Measurements from ENCODE around the gene FSD1L. TPM values are rescaled to one million over a fixed set of nuclear protein-coding genes. Genes with fewer than 3 reads are reported as not detected.
A peak's percentile ranks its signal among the peaks of the same experiment; 100 is the strongest.

FSD1L gene
- total RNA-seq, 1 donor, result 6.5 TPM

GRCh38 chr9:105531530-105531929, 83.7 kb downstream of the FSD1L start:
- H3K9me3 ChIP-seq (ENCODE audit: low read depth, low read length), result no peaks in the 10 kb centered on the region
- H3K27me3 ChIP-seq (ENCODE audit: insufficient read depth, low read length), result no peaks in the 10 kb centered on the region
- no peaks in the 10 kb centered on the region for H3K79me2 ChIP-seq (ENCODE audit: insufficient read depth, low read length)
- TF ChIP-seq CTCF (IDR thresholded peaks at IDR 0.05; ENCODE audit: extremely low read depth, low read depth, low read length), result no peak
- H4K20me1 ChIP-seq (ENCODE audit: insufficient read depth, low read length), result no peaks in the 10 kb centered on the region
- DNase-seq (ENCODE audit: insufficient read length, low spot score, missing footprints), result no peak
- no peak overlapping the region for H2AFZ ChIP-seq (ENCODE audit: low read length)
- H3K4me2 ChIP-seq (ENCODE audit: insufficient read depth, low read length), result no peak overlapping the region
- H3K4me1 ChIP-seq (ENCODE audit: insufficient read depth, low read length), result no peaks in the 10 kb centered on the region
- peaks cover 7% of the 10 kb centered on the region for H3K36me3 ChIP-seq (ENCODE audit: insufficient read depth, low read length)
- H3K4me3 ChIP-seq (ENCODE audit: insufficient read depth, low read length), result no peak overlapping the region
- no peak overlapping the region for H3K27ac ChIP-seq (ENCODE audit: low read depth, low read length)

GRCh38 chr9:105535920-105536668, 88.3 kb downstream of the FSD1L start:
- Histone ChIP-seq H3K36me3 (ENCODE audit: insufficient read depth, low read length) (peaks cover 7% of the 10 kb centered on the region), H3K4me2 (ENCODE audit: insufficient read depth, low read length) (no peak overlapping the region), H3K27ac (ENCODE audit: low read depth, low read length) (no peak overlapping the region), H3K4me3 (ENCODE audit: insufficient read depth, low read length) (no peak overlapping the region), H3K4me1 (ENCODE audit: insufficient read depth, low read length) (no peaks in the 10 kb centered on the region), H3K79me2 (ENCODE audit: insufficient read depth, low read length) (no peaks in the 10 kb centered on the region), H3K27me3 (ENCODE audit: insufficient read depth, low read length) (no peaks in the 10 kb centered on the region), H3K9me3 (ENCODE audit: low read depth, low read length) (no peaks in the 10 kb centered on the region), H4K20me1 (ENCODE audit: insufficient read depth, low read length) (no peaks in the 10 kb centered on the region), H2AFZ (ENCODE audit: low read length) (no peak overlapping the region)
- DNase-seq (ENCODE audit: insufficient read length, low spot score, missing footprints), result no peak
- no peak for TF ChIP-seq CTCF (IDR thresholded peaks at IDR 0.05; ENCODE audit: extremely low read depth, low read depth, low read length)

GRCh38 chr9:105539452-105539851, 91.6 kb downstream of the FSD1L start:
- no peaks in the 10 kb centered on the region for H3K9me3 ChIP-seq (ENCODE audit: low read depth, low read length)
- H4K20me1 ChIP-seq (ENCODE audit: insufficient read depth, low read length), result no peaks in the 10 kb centered on the region
- DNase-seq (ENCODE audit: insufficient read length, low spot score, missing footprints), result no peak
- no peaks in the 10 kb centered on the region for H3K79me2 ChIP-seq (ENCODE audit: insufficient read depth, low read length)
- H3K27me3 ChIP-seq (ENCODE audit: insufficient read depth, low read length), result no peaks in the 10 kb centered on the region
- no peak overlapping the region for H3K4me3 ChIP-seq (ENCODE audit: insufficient read depth, low read length)
- H3K4me2 ChIP-seq (ENCODE audit: insufficient read depth, low read length), result no peak overlapping the region
- no peak overlapping the region for H3K27ac ChIP-seq (ENCODE audit: low read depth, low read length)
- no peak overlapping the region for H2AFZ ChIP-seq (ENCODE audit: low read length)
- peaks cover 3% of the 10 kb centered on the region for H3K36me3 ChIP-seq (ENCODE audit: insufficient read depth, low read length)
- TF ChIP-seq CTCF (IDR thresholded peaks at IDR 0.05; ENCODE audit: extremely low read depth, low read depth, low read length), result peak; percentile 7
- H3K4me1 ChIP-seq (ENCODE audit: insufficient read depth, low read length), result no peaks in the 10 kb centered on the region

- Histone ChIP-seq H2AFZ (ENCODE audit: low read length) (no peak overlapping the region), H3K27me3 (ENCODE audit: insufficient read depth, low read length) (no peaks in the 10 kb centered on the region), H3K4me2 (ENCODE audit: insufficient read depth, low read length) (no peak overlapping the region), H4K20me1 (ENCODE audit: insufficient read depth, low read length) (no peaks in the 10 kb centered on the region), H3K27ac (ENCODE audit: low read depth, low read length) (no peak overlapping the region), H3K4me1 (ENCODE audit: insufficient read depth, low read length) (no peaks in the 10 kb centered on the region), H3K36me3 (ENCODE audit: insufficient read depth, low read length) (no peaks in the 10 kb centered on the region), H3K79me2 (ENCODE audit: insufficient read depth, low read length) (no peaks in the 10 kb centered on the region), H3K9me3 (ENCODE audit: low read depth, low read length) (no peaks in the 10 kb centered on the region), H3K4me3 (ENCODE audit: insufficient read depth, low read length) (no peak overlapping the region)
- TF ChIP-seq CTCF (IDR thresholded peaks at IDR 0.05; ENCODE audit: extremely low read depth, low read depth, low read length), result no peak
- no peak for DNase-seq (ENCODE audit: insufficient read length, low spot score, missing footprints)
Observed at GRCh38 chr9:105541838-105542237, 94.0 kb downstream of the FSD1L start.

All from osteoblast (primary cell).